ENCODE data around the gene DENND5A.

The DENND5A gene

DNA sequence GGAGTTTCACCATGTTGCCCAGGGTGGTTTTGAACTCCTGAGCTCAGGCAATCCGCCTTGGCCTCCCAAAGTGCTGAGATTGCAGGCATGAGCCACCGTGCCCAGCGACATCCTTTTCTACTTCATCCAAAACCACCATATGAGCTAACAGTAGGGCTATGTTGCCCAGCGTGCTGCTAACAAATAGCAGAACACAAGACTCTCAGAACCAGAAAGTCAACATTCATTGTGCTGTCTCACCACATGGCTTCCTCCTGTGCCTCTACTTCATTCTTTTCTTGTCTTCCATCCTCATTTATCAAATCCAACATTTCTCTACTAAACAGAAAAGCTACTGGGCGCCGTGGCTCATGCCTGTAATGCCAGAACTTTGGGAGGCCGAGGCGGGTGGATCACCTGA, 12.0 kb upstream of the DENND5A start:
- TF ChIP-seq, protein P1, sequence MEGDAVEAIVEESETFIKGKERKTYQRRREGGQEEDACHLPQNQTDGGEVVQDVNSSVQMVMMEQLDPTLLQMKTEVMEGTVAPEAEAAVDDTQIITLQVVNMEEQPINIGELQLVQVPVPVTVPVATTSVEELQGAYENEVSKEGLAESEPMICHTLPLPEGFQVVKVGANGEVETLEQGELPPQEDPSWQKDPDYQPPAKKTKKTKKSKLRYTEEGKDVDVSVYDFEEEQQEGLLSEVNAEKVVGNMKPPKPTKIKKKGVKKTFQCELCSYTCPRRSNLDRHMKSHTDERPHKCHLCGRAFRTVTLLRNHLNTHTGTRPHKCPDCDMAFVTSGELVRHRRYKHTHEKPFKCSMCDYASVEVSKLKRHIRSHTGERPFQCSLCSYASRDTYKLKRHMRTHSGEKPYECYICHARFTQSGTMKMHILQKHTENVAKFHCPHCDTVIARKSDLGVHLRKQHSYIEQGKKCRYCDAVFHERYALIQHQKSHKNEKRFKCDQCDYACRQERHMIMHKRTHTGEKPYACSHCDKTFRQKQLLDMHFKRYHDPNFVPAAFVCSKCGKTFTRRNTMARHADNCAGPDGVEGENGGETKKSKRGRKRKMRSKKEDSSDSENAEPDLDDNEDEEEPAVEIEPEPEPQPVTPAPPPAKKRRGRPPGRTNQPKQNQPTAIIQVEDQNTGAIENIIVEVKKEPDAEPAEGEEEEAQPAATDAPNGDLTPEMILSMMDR (IDR thresholded peaks at IDR 0.05): no peak
- no peaks in the 10 kb centered on the region for H3K9me3 ChIP-seq
- H3K4me3 ChIP-seq (ENCODE audit: low read depth in 1 of 2, low read length in 1 of 2): no peak overlapping the region
- H3K27me3 ChIP-seq: no peaks in the 10 kb centered on the region
- H3K27ac ChIP-seq: peak overlapping the region; percentile 6
- peaks cover 6% of the 10 kb centered on the region for H3K36me3 ChIP-seq
- H3K4me1 ChIP-seq (ENCODE audit: control insufficient read depth in 1 of 2, insufficient read depth in 1 of 2, low read depth in 1 of 2, low read length in 1 of 2): peaks cover 25 to 30% of the 10 kb centered on the region in 2 experiments

- H3K9me3 ChIP-seq: no peaks in the 10 kb centered on the region
- no peak overlapping the region for H3K27ac ChIP-seq
- H3K4me1 ChIP-seq (ENCODE audit: control insufficient read depth in 1 of 2, insufficient read depth in 1 of 2, low read depth in 1 of 2, low read length in 1 of 2): peaks cover 28 to 33% of the 10 kb centered on the region in 2 experiments
- H3K4me3 ChIP-seq (ENCODE audit: low read depth in 1 of 2, low read length in 1 of 2): no peak overlapping the region
- no peaks in the 10 kb centered on the region for H3K27me3 ChIP-seq
- peaks cover 6% of the 10 kb centered on the region for H3K36me3 ChIP-seq
- TF ChIP-seq, protein P1 (IDR thresholded peaks at IDR 0.05): no peak
Measured at GRCh38 chr11:9276571-9276970, 11.4 kb upstream of the DENND5A start.

GRCh38 chr11:9274499-9275258, 9.5 kb upstream of the DENND5A start:
- H3K4me1 ChIP-seq (ENCODE audit: control insufficient read depth in 1 of 2, insufficient read depth in 1 of 2, low read depth in 1 of 2, low read length in 1 of 2): peaks cover 28 to 33% of the 10 kb centered on the region in 2 experiments
- peak overlapping the region; percentile 97 for H3K27ac ChIP-seq
- H3K9me3 ChIP-seq: no peaks in the 10 kb centered on the region
- H3K27me3 ChIP-seq: no peaks in the 10 kb centered on the region
- H3K36me3 ChIP-seq: no peaks in the 10 kb centered on the region
- TF ChIP-seq, protein P1 (IDR thresholded peaks at IDR 0.05): no peak
- H3K4me3 ChIP-seq (ENCODE audit: low read depth in 1 of 2, low read length in 1 of 2): peak overlapping the region; percentile 44 to 56

GRCh38 chr11:9273376-9274336, 8.5 kb upstream of the DENND5A start:
- TF ChIP-seq, protein P1 (IDR thresholded peaks at IDR 0.05): no peak
- H3K4me3 ChIP-seq (ENCODE audit: low read depth in 1 of 2, low read length in 1 of 2): peak overlapping the region; percentile 44 to 56
- H3K4me1 ChIP-seq (ENCODE audit: control insufficient read depth in 1 of 2, insufficient read depth in 1 of 2, low read depth in 1 of 2, low read length in 1 of 2): peaks cover 28 to 33% of the 10 kb centered on the region in 2 experiments
- H3K36me3 ChIP-seq: no peaks in the 10 kb centered on the region
- no peaks in the 10 kb centered on the region for H3K9me3 ChIP-seq
- H3K27ac ChIP-seq: peak overlapping the region; percentile 97
- no peaks in the 10 kb centered on the region for H3K27me3 ChIP-seq

DNA sequence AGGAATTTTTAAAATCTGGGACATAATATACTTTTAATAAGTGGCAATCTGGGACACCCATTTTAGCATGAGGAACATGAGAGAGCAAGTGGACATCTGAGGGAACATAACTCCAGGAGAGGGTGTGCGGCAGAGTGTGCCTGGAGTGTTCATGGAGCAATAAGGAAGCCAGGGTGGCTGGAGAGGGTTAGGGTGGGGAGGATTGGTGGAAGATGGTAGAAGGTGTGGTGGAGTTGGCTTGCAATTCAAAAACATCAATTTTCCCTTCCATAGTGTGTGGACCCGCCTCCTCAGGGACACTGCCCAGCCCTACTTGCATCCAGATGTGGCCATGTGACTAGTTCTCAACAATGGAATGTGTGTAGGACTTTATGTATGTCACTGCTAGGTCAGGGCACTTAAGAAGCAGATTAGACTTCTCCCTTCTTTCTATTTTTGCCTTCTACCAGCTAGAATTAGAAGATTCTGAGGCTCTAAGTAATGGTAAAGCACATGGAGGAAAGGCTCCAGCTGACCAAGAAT, 4.4 kb upstream of the DENND5A start:
- Histone ChIP-seq H3K4me3 (ENCODE audit: low read depth in 1 of 2, low read length in 1 of 2) (no peak overlapping the region), H3K4me1 (ENCODE audit: control insufficient read depth in 1 of 2, insufficient read depth in 1 of 2, low read depth in 1 of 2, low read length in 1 of 2) (peaks cover 34 to 36% of the 10 kb centered on the region in 2 experiments)

More for the DNA sequence above, 4.4 kb upstream of the DENND5A start:
- H3K27ac ChIP-seq: no peak overlapping the region
- TF ChIP-seq, protein P1 (IDR thresholded peaks at IDR 0.05): no peak
- H3K9me3 ChIP-seq: no peaks in the 10 kb centered on the region
- H3K27me3 ChIP-seq: peaks cover 15% of the 10 kb centered on the region
- no peaks in the 10 kb centered on the region for H3K36me3 ChIP-seq
